Fibroblast of pulmonary artery (primary cell): ENCODE data around the gene TTC22.

Source experiments
- DNase-seq: peaks from one replicate; pipeline ENCODE4 v3.0.0-alpha.2; 2010; ENCODE audit warnings: low read depth
- H3K4me3 ChIP-seq: replicated peaks from 2 replicates; pipeline ENCODE4 v1.5.1; 2011; ENCODE audit warnings: low read depth, mild to moderate bottlenecking, control low read depth, low read length, moderate library complexity
- CTCF ChIP-seq: IDR thresholded peaks from 2 replicates; pipeline ENCODE4 v1.5.1; 2011; ENCODE audit warnings: mild to moderate bottlenecking, control low read depth, low read length, inconsistent platforms; ENCODE audit errors: missing control alignments

TTC22 gene

GRCh38 chr1:54816951-54817350, 15.8 kb upstream of the TTC22 start:
- no peak overlapping the region for H3K4me3 ChIP-seq
- TF ChIP-seq CTCF: no peak
- no peak for DNase-seq

DNA sequence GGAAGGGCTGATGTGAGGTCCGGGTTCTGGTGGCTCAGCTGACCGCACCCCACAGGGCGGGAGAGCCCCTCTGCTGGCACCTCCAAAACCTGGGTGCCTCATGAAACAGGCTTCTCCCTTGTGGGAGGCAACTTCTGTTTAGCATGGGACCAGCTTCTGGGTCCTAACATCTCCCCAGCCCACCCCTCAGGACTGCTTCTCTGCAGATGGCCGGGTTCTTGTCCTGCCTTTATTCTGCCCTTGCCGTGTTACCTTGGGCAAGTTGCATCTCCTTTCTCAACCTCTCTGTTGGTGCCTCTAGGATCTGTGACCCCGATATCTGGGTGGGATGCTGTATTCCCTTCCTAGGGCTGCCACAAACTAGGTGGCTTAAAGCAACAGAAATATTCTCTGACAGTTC, 15.0 kb upstream of the TTC22 start:
- DNase-seq: no peak
- no peak for TF ChIP-seq CTCF
- H3K4me3 ChIP-seq: no peak overlapping the region

- no peak overlapping the region for H3K4me3 ChIP-seq
- no peak for TF ChIP-seq CTCF
- no peak for DNase-seq
Observed at GRCh38 chr1:54815086-54815876, 14.2 kb upstream of the TTC22 start.

DNA sequence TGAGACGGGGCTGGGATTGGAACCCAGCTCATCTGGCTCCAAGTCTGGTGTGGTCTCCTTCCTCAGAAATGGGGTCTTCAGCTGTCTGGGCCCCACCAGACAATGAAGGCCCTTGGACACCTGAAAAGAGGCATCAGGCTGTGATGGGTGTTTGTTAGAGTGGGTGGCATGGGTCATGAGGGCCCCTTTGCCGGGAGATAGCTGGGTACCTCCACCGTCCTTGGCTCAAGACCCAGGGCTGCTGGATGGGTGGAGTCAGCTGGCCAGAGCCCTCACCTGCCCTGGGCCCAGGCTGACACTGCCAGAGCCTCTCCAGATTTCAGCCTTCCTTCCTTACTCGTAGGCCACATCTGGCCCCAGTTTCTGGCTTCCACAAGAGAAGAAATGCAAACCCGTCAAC, 13.4 kb upstream of the TTC22 start:
- DNase-seq: no peak
- no peak for TF ChIP-seq CTCF
- no peak overlapping the region for H3K4me3 ChIP-seq

DNA sequence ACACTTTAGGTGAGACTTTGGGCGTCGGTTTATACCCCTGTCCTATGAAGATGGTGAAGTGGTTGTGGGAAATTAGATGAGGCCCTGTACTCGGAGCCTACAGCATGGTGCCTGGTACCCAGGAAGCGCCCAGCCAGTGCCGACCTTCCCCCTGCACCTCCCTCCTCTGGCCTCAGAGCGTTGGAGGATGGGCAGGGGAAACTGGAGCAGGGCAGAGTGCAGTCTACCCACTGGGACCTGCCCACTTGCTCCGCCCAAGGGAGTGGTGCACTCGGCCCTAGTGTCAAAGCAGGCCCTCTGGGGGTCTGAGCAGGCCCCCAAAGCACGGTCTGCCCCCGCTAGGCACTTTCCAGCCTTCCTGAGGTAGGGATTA, 13.0 kb upstream of the TTC22 start:
- no peak for DNase-seq
- H3K4me3 ChIP-seq: no peak overlapping the region
- TF ChIP-seq CTCF: no peak

- TF ChIP-seq CTCF: no peak
- no peak overlapping the region for H3K4me3 ChIP-seq
- DNase-seq: no peak
Observed at GRCh38 chr1:54813485-54814125, 12.5 kb upstream of the TTC22 start.
